Measurements from ENCODE around the gene SLC18A2.

SLC18A2 gene

DNA sequence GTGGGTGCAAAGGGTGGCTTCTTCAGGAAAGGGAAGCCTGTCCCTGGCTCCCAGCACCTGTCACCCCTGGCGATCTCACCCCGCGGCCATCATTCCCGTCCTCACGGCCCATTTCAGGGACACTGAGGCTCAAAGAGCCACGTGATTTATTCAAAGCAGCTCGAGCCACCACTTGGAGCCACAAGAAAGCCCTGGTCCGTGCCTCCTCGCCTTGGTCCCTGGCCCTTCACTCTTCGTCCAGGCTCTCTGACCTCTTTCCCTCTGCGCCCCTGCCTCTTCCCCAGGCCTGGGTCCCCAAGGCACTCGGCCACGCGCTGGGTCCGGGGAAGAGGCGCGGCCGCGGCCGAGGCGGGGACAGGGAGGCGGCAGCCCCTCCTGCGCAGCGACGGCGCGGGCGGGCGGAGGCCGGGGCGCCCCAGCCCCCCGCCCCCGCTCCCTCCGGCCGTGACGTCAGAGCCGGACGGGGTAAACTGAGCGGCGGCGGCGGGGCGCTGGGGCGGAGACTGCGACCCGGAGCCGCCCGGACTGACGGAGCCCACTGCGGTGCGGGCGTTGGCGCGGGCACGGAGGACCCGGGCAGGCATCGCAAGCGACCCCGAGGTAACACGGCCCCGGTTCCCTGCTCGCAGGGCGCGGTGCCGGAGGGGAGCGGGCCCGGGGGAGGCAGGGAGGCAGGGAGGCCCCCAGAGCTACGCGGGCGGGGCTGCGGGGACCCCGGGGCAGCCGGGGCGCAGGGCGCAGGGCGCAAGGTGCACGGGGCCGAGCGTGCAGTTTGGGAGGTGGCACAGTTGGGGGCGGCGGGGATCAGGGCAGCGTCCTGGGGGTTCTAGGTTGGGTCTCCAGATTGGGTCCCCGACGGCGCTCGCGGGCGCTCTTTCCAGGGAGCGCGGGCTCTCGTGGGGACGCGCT is at the start of gene SLC18A2:
SLC18A2 (plus strand) TSS at position 494 of the 909 bp plus-strand sequence. CDS start 580 bp downstream, outside the sequence.
- TF ChIP-seq, protein P1, sequence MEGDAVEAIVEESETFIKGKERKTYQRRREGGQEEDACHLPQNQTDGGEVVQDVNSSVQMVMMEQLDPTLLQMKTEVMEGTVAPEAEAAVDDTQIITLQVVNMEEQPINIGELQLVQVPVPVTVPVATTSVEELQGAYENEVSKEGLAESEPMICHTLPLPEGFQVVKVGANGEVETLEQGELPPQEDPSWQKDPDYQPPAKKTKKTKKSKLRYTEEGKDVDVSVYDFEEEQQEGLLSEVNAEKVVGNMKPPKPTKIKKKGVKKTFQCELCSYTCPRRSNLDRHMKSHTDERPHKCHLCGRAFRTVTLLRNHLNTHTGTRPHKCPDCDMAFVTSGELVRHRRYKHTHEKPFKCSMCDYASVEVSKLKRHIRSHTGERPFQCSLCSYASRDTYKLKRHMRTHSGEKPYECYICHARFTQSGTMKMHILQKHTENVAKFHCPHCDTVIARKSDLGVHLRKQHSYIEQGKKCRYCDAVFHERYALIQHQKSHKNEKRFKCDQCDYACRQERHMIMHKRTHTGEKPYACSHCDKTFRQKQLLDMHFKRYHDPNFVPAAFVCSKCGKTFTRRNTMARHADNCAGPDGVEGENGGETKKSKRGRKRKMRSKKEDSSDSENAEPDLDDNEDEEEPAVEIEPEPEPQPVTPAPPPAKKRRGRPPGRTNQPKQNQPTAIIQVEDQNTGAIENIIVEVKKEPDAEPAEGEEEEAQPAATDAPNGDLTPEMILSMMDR (IDR thresholded peaks at IDR 0.05): no peak
- intact Hi-C loops (cut with DNase I; ENCODE audit: low total_unique reads): no loop called here
- Histone ChIP-seq H3K9me3 (no peaks in the 10 kb centered on the region), H3K27me3 (peaks cover 0 to 70% of the 10 kb centered on the region in 2 donors), H3K4me1 (peaks cover 0 to 14% (median 12%) of the 10 kb centered on the region in 4 donors), H3K36me3 (no peaks in the 10 kb centered on the region), H3K4me3 (no peak within 1 kb of the TSS), H3K27ac (no peak within 1 kb of the TSS)
- DNase-seq: peak in 1 of 2 donors; percentile 34

DNA sequence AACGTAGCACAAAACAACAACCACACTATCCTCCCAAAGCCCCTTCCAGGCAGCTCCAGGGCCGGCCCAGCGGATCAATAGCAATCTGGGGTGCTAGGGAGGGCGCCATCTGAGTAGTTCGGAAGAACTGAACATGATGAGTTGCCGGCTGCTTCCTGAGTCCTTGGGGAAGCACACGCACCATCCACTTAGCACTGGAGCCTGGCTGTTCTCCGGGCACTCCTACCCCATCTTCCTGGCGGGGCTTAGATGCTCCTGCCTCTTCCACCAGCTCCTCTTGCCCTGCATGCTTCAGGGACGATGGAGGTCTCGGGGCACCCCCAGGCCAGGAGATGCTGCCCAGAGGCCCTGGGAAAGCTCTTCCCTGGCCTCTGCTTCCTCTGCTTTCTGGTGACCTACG is 43.7 kb upstream of the SLC18A2 start, which contains the start of gene KCNK18:
KCNK18 (plus strand) TSS at position 301 of the 400 bp plus-strand sequence; CDS start at position 301, 0 bp downstream.
- Histone ChIP-seq H3K4me3 (no peak within 1 kb of the TSS), H3K9me3 (no peaks in the 10 kb centered on the region), H3K36me3 (no peaks in the 10 kb centered on the region), H3K27ac (no peak within 1 kb of the TSS), H3K27me3 (peaks cover 0 to 21% of the 10 kb centered on the region in 2 donors), H3K4me1 (no peaks in the 10 kb centered on the region)
- TF ChIP-seq, protein P1 (IDR thresholded peaks at IDR 0.05): no peak
- DNase-seq: no peak
- intact Hi-C loops (cut with DNase I; ENCODE audit: low total_unique reads): no loop called here

GRCh38 chr10:117198088-117198487 is 42.8 kb upstream of the SLC18A2 start:
- H3K36me3 ChIP-seq: no peaks in the 10 kb centered on the region
- DNase-seq: no peak
- TF ChIP-seq, protein P1 (IDR thresholded peaks at IDR 0.05): no peak
- peaks cover 0 to 27% of the 10 kb centered on the region in 2 donors for H3K27me3 ChIP-seq
- H3K4me1 ChIP-seq: no peaks in the 10 kb centered on the region
- intact Hi-C loops (cut with DNase I; ENCODE audit: low total_unique reads): no loop called here
- H3K9me3 ChIP-seq: no peaks in the 10 kb centered on the region
- no peak overlapping the region for H3K4me3 ChIP-seq
- H3K27ac ChIP-seq: no peak overlapping the region

GRCh38 chr10:117201826-117202225 is 39.1 kb upstream of the SLC18A2 start:
- Histone ChIP-seq H3K27me3 (peaks cover 0 to 35% of the 10 kb centered on the region in 2 donors), H3K4me1 (no peaks in the 10 kb centered on the region), H3K9me3 (no peaks in the 10 kb centered on the region), H3K27ac (no peak overlapping the region), H3K36me3 (no peaks in the 10 kb centered on the region), H3K4me3 (no peak overlapping the region)
- intact Hi-C loops (cut with DNase I; ENCODE audit: low total_unique reads): no loop called here
- TF ChIP-seq, protein P1 (IDR thresholded peaks at IDR 0.05): no peak
- no peak for DNase-seq

GRCh38 chr10:117204316-117204715 is 36.6 kb upstream of the SLC18A2 start:
- TF ChIP-seq, protein P1 (IDR thresholded peaks at IDR 0.05): no peak
- H3K27ac ChIP-seq: no peak overlapping the region
- intact Hi-C loops (cut with DNase I; ENCODE audit: low total_unique reads): no loop called here
- H3K36me3 ChIP-seq: no peaks in the 10 kb centered on the region
- peaks cover 0 to 44% of the 10 kb centered on the region in 2 donors for H3K27me3 ChIP-seq
- no peaks in the 10 kb centered on the region for H3K4me1 ChIP-seq
- H3K9me3 ChIP-seq: no peaks in the 10 kb centered on the region
- no peak for DNase-seq
- H3K4me3 ChIP-seq: no peak overlapping the region

Measured in tibial artery (tissue), 4 donors.